GM10847 (cell line): ENCODE data around the gene IL1RN.

Source experiments
- POLR2A ChIP-seq: IDR thresholded peaks from 2 replicates; pipeline ENCODE4 v1.6.1; 2011; ENCODE audit not compliant: insufficient read length; ENCODE audit errors: extremely low read depth

Gene IL1RN

GRCh38 chr2:113135317-113135716 lies 7.9 kb downstream of the IL1RN start:
- TF ChIP-seq POLR2A: no peak

GRCh38 chr2:113136828-113137775 lies 9.7 kb downstream of the IL1RN start:
- TF ChIP-seq POLR2A: no peak

- no peak for TF ChIP-seq POLR2A
These were observed 10.4 kb downstream of the IL1RN start for GRCh38 chr2:113137827-113138226.

GRCh38 chr2:113138428-113139322 lies 11.3 kb downstream of the IL1RN start:
- no peak for TF ChIP-seq POLR2A

- no peak for TF ChIP-seq POLR2A
These were observed 14.1 kb downstream of the IL1RN start for GRCh38 chr2:113141451-113141850.

GRCh38 chr2:113142290-113142689 lies 14.9 kb downstream of the IL1RN start:
- TF ChIP-seq POLR2A: no peak

GRCh38 chr2:113144259-113144658 lies 16.9 kb downstream of the IL1RN start:
- TF ChIP-seq POLR2A: no peak

GRCh38 chr2:113148606-113149552 lies 21.5 kb downstream of the IL1RN start:
- TF ChIP-seq POLR2A: no peak

- no peak for TF ChIP-seq POLR2A
These were observed 22.3 kb downstream of the IL1RN start for GRCh38 chr2:113149553-113150257.

GRCh38 chr2:113150258-113150601 lies 22.8 kb downstream of the IL1RN start:
- no peak for TF ChIP-seq POLR2A

- no peak for TF ChIP-seq POLR2A
These were observed 27.9 kb downstream of the IL1RN start for GRCh38 chr2:113155331-113155730.

GRCh38 chr2:113156278-113157117 lies 29.1 kb downstream of the IL1RN start:
- TF ChIP-seq POLR2A: no peak

GRCh38 chr2:113157118-113157896 lies 29.9 kb downstream of the IL1RN start:
- TF ChIP-seq POLR2A: no peak
